ENCODE measurements around the gene ARL2. TPM values are rescaled to one million over a fixed set of nuclear protein-coding genes. Genes with fewer than 3 reads are reported as not detected.

Gene ARL2
- polyA plus RNA-seq, 1 donor: 135 TPM

Other genes starting within 250 kb of the ARL2 start
- 248 TPM for gene SF1, start 235.6 kb upstream of the ARL2 start, polyA plus RNA-seq (ENCODE audit: insufficient read length)
- 8.6 TPM for gene MAP4K2, start 210.9 kb upstream of the ARL2 start, polyA plus RNA-seq (ENCODE audit: insufficient read length)
- gene MEN1, start 203.6 kb upstream of the ARL2 start, polyA plus RNA-seq (ENCODE audit: insufficient read length): 22.3 TPM
- 1.0 TPM for gene CDC42BPG, start 169.5 kb upstream of the ARL2 start, polyA plus RNA-seq (ENCODE audit: insufficient read length)
- gene EHD1, start 135.5 kb upstream of the ARL2 start, polyA plus RNA-seq (ENCODE audit: insufficient read length): 133 TPM
- gene ATG2A, start 97.0 kb upstream of the ARL2 start, polyA plus RNA-seq (ENCODE audit: insufficient read length): 15.3 TPM
- 11.5 TPM for gene PPP2R5B, start 89.5 kb upstream of the ARL2 start, polyA plus RNA-seq (ENCODE audit: insufficient read length)
- gene GPHA2, start 78.3 kb upstream of the ARL2 start, polyA plus RNA-seq (ENCODE audit: insufficient read length): not detected
- gene MAJIN, start 42.1 kb upstream of the ARL2 start, polyA plus RNA-seq (ENCODE audit: insufficient read length): not detected
- gene BATF2, start 17.2 kb upstream of the ARL2 start, polyA plus RNA-seq (ENCODE audit: insufficient read length): 0.94 TPM
- gene SNX15, start 13.3 kb downstream of the ARL2 start, polyA plus RNA-seq (ENCODE audit: insufficient read length): 25.7 TPM
- 15.6 TPM for gene SAC3D1, start 27.1 kb downstream of the ARL2 start, polyA plus RNA-seq (ENCODE audit: insufficient read length)
- gene NAALADL1, start 44.4 kb downstream of the ARL2 start, polyA plus RNA-seq (ENCODE audit: insufficient read length): 7.4 TPM
- 11.7 TPM for gene CDCA5, start 69.9 kb downstream of the ARL2 start, polyA plus RNA-seq (ENCODE audit: insufficient read length)
- gene ZFPL1, start 70.1 kb downstream of the ARL2 start, polyA plus RNA-seq (ENCODE audit: insufficient read length): 24.1 TPM
- 162 TPM for gene VPS51, start 82.1 kb downstream of the ARL2 start, polyA plus RNA-seq (ENCODE audit: insufficient read length)
- gene TM7SF2, start 97.7 kb downstream of the ARL2 start, polyA plus RNA-seq (ENCODE audit: insufficient read length): 13.1 TPM
- 4.4 TPM for gene ZNHIT2, start 103.5 kb downstream of the ARL2 start, polyA plus RNA-seq (ENCODE audit: insufficient read length)
- 1,052 TPM for gene FAU, start 108.0 kb downstream of the ARL2 start, polyA plus RNA-seq (ENCODE audit: insufficient read length)
- gene MRPL49, start 108.2 kb downstream of the ARL2 start, polyA plus RNA-seq (ENCODE audit: insufficient read length): 23.5 TPM
- gene SYVN1, start 120.4 kb downstream of the ARL2 start, polyA plus RNA-seq (ENCODE audit: insufficient read length): 41.1 TPM
- gene SPDYC, start 156.1 kb downstream of the ARL2 start, polyA plus RNA-seq (ENCODE audit: insufficient read length): not detected
- gene CAPN1, start 167.8 kb downstream of the ARL2 start, polyA plus RNA-seq (ENCODE audit: insufficient read length): 99.7 TPM
- 36.5 TPM for gene POLA2, start 247.8 kb downstream of the ARL2 start, polyA plus RNA-seq (ENCODE audit: insufficient read length)